Urinary bladder (tissue), 4 donors: ENCODE data around the gene S100A7. TPM values are rescaled to one million over a fixed set of nuclear protein-coding genes. Genes with fewer than 3 reads are reported as not detected.
"Not testable (repeated sequence)": the region's sequence is repeated elsewhere in the genome, so short reads cannot be mapped to it uniquely, and the experiment has no call there.

Experiments
- DNase-seq: peaks from one replicate; pipeline ENCODE4 v3.0.0-alpha.2; 2015; ENCODE audit errors: extremely low spot score
- H3K27ac ChIP-seq: one replicate; pipeline ENCODE4 v1.5.1; 2013; ENCODE audit warnings: low read depth, mild to moderate bottlenecking, moderate library complexity
- H3K36me3 ChIP-seq: one replicate; pipeline ENCODE4 v1.6.1; 2013; ENCODE audit warnings: mild to moderate bottlenecking, moderate library complexity; ENCODE audit not compliant: insufficient read depth
- H3K4me1 ChIP-seq: one replicate; pipeline ENCODE4 v1.6.1; 2013; ENCODE audit warnings: mild to moderate bottlenecking, moderate library complexity; ENCODE audit not compliant: insufficient read depth
- H3K4me3 ChIP-seq: one replicate; pipeline ENCODE4 v1.5.1; 2013; ENCODE audit warnings: low read depth, low read length
- WGBS: extraction: QIAGEN DNeasy Blood & Tissue Kit; methylation state at CpG from one replicate; pipeline ENCODE4 v1.1.7; 2013; 5-methylcytosine and 5-hydroxymethylcytosine counted together
- polyA plus RNA-seq: library from polyadenylated mRNA; stranded (reverse); fragments of 200-250 nt; gene quantifications from one replicate; pipeline ENCODE4 v1.2.3, GENCODE V29; 2013
- total RNA-seq: library from RNA; depleted of rRNA; stranded (reverse); fragments of >200 nt; gene quantifications from one replicate; pipeline ENCODE4 v1.2.3, GENCODE V29; 2014
- donor health status: healthy with polysubstance abuse.
- donor health status: healthy.

S100A7 gene
- total and polyA plus RNA-seq, 2 donors, result not detected

DNA sequence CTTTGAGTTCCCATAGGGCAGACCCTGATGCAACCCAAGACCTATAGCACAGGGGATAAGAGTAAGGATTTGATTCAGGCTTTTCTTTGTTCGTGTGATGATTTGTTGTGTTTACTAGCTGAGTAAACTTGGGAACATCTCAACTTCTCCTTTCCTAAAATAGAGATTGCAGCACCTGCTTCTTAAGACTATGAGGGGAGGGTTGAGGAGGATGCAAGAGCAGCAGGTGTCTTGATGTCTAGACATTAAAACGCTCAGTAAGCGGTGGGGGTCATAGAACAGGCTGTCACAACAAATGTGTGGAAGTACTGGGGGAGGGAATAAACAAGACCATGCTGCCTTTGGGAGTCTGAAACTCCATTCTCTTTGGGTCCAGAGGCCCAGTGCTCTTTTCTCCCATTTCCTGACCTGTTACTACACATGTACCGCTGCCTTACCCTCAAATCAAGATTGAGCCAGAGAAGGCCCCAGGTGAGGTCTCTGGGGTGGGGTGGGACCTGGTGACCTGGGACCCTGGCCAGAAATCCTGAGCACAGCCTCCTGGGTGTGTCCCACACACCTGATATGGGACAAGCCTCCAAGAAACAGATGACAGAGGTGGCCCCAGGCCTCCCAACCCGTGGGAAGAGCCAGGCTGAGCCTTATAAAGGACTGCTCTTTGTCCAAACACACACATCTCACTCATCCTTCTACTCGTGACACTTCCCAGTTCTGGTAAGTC, 44.4 kb downstream of the S100A7 start, which contains the start of gene S100A7A:
S100A7A (plus strand) TSS at position 671 of the 721 bp plus-strand sequence. CDS start 1,563 bp downstream, outside the sequence.
- H3K36me3 ChIP-seq, result no peaks in the 10 kb centered on the region
- H3K27ac ChIP-seq, result no peak within 1 kb of the TSS
- no peak for DNase-seq
- 68% methylated on average over 6 of the region's 6 CpGs for WGBS
- H3K4me3 ChIP-seq, result no peak within 1 kb of the TSS
- H3K4me1 ChIP-seq, result no peaks in the 10 kb centered on the region

DNA sequence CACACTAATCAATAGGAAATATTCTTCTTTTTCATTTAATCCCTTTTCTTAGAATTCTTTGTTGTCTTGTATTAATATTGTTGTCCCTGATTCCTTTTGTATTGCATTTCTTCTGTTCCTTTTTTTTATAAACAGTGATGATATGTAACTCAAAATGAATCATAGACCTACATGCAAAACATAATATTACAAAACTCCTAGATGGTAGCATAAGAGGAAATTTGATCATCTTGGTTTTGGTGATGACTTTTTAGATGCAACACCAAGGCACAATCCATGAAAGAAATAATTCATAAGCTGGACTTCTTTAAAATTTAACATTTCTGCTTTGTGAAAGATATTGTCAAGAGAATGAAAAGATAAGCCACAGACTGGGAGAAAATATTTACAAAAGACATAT, 46.5 kb downstream of the S100A7 start:
- H3K36me3 ChIP-seq, H3K27ac ChIP-seq, DNase-seq, H3K4me3 ChIP-seq, H3K4me1 ChIP-seq: not testable (repeated sequence)

Other genes starting within 250 kb of the S100A7 start
- not detected for gene PRR9, start 243.1 kb downstream of the S100A7 start, total RNA-seq
- gene PRR9, start 243.1 kb downstream of the S100A7 start, polyA plus RNA-seq, result not detected
- not detected for gene LORICRIN, start 201.0 kb downstream of the S100A7 start, total RNA-seq
- not detected for gene LORICRIN, start 201.0 kb downstream of the S100A7 start, polyA plus RNA-seq
- not detected for gene PGLYRP3, start 147.7 kb downstream of the S100A7 start, total RNA-seq
- gene PGLYRP3, start 147.7 kb downstream of the S100A7 start, polyA plus RNA-seq, result not detected
- not detected for gene PGLYRP4, start 111.8 kb downstream of the S100A7 start, total RNA-seq
- 0.10 TPM for gene PGLYRP4, start 111.8 kb downstream of the S100A7 start, polyA plus RNA-seq
- gene S100A9, start 102.8 kb downstream of the S100A7 start, total RNA-seq, result 77.5 TPM
- 471 TPM for gene S100A9, start 102.8 kb downstream of the S100A7 start, polyA plus RNA-seq
- gene S100A12, start 85.0 kb downstream of the S100A7 start, total RNA-seq, result 5.6 TPM
- gene S100A12, start 85.0 kb downstream of the S100A7 start, polyA plus RNA-seq, result 4.3 TPM
- 16.5 TPM for gene S100A8, start 69.6 kb downstream of the S100A7 start, total RNA-seq
- gene S100A8, start 69.6 kb downstream of the S100A7 start, polyA plus RNA-seq, result 128 TPM
- not detected for gene S100A7A, start 44.1 kb downstream of the S100A7 start, total RNA-seq
- not detected for gene S100A7A, start 44.1 kb downstream of the S100A7 start, polyA plus RNA-seq
- gene S100A6, start 75.3 kb upstream of the S100A7 start, total RNA-seq, result 322 TPM
- gene S100A6, start 75.3 kb upstream of the S100A7 start, polyA plus RNA-seq, result 1,706 TPM
- not detected for gene S100A5, start 80.3 kb upstream of the S100A7 start, total RNA-seq
- 0.42 TPM for gene S100A5, start 80.3 kb upstream of the S100A7 start, polyA plus RNA-seq
- gene S100A4, start 85.2 kb upstream of the S100A7 start, total RNA-seq, result 113 TPM
- 440 TPM for gene S100A4, start 85.2 kb upstream of the S100A7 start, polyA plus RNA-seq
- not detected for gene S100A3, start 88.6 kb upstream of the S100A7 start, total RNA-seq
- gene S100A3, start 88.6 kb upstream of the S100A7 start, polyA plus RNA-seq, result 5.2 TPM
- gene S100A2, start 105.2 kb upstream of the S100A7 start, total RNA-seq, result 26.2 TPM
- gene S100A2, start 105.2 kb upstream of the S100A7 start, polyA plus RNA-seq, result 91.2 TPM
- gene S100A16, start 152.5 kb upstream of the S100A7 start, total RNA-seq, result 51.3 TPM
- gene S100A16, start 152.5 kb upstream of the S100A7 start, polyA plus RNA-seq, result 83.8 TPM
- gene S100A14, start 155.7 kb upstream of the S100A7 start, total RNA-seq, result 8.1 TPM
- gene S100A14, start 155.7 kb upstream of the S100A7 start, polyA plus RNA-seq, result 7.1 TPM
- 35.6 TPM for gene S100A13, start 166.9 kb upstream of the S100A7 start, total RNA-seq
- 193 TPM for gene S100A13, start 166.9 kb upstream of the S100A7 start, polyA plus RNA-seq
- gene S100A1, start 167.8 kb upstream of the S100A7 start, total RNA-seq, result not detected
- 3.0 TPM for gene S100A1, start 167.8 kb upstream of the S100A7 start, polyA plus RNA-seq
- gene CHTOP, start 173.4 kb upstream of the S100A7 start, total RNA-seq, result 53.8 TPM
- 63.9 TPM for gene CHTOP, start 173.4 kb upstream of the S100A7 start, polyA plus RNA-seq
- gene SNAPIN, start 198.1 kb upstream of the S100A7 start, total RNA-seq, result 36.9 TPM
- gene SNAPIN, start 198.1 kb upstream of the S100A7 start, polyA plus RNA-seq, result 55.9 TPM
- 132 TPM for gene ILF2, start 210.3 kb upstream of the S100A7 start, total RNA-seq
- gene ILF2, start 210.3 kb upstream of the S100A7 start, polyA plus RNA-seq, result 77.2 TPM
- 9.5 TPM for gene NPR1, start 218.0 kb upstream of the S100A7 start, total RNA-seq
- gene NPR1, start 218.0 kb upstream of the S100A7 start, polyA plus RNA-seq, result 31.6 TPM